Smooth muscle cell of bladder (primary cell): ENCODE data around the gene KRTAP4-12. TPM values are rescaled to one million over a fixed set of nuclear protein-coding genes. Genes with fewer than 3 reads are reported as not detected.

ENCODE experiments used
- total RNA-seq: library from RNA; depleted of rRNA; stranded (reverse); fragments of >200 nt; gene quantifications from 2 replicates; pipeline ENCODE4 v1.2.3, GENCODE V29; 2014

The KRTAP4-12 gene
- not detected in 2 replicates for total RNA-seq

GRCh38 chr17:41123991-41124371 lies at the start of gene KRTAP4-12:
TSS of gene KRTAP4-12 (minus strand) at chr17:41124182. CDS start at chr17:41124122, 60 bp downstream.

GRCh38 chr17:41168121-41168520 lies 44.1 kb upstream of the KRTAP4-12 start, which contains the start of gene KRTAP4-3:
TSS of gene KRTAP4-3 (minus strand) at chr17:41168221. CDS start at chr17:41168172, 49 bp downstream.

GRCh38 chr17:41160648-41161047 lies 36.7 kb upstream of the KRTAP4-12 start, which contains the start of gene KRTAP4-4:
TSS of gene KRTAP4-4 (minus strand) at chr17:41160748. CDS start at chr17:41160691, 57 bp downstream.

GRCh38 chr17:41149652-41149985 lies 25.6 kb upstream of the KRTAP4-12 start, which contains the start of gene KRTAP4-5:
TSS of gene KRTAP4-5 (minus strand) at chr17:41149825. CDS start at chr17:41149767, 58 bp downstream.

GRCh38 chr17:41140360-41141131 lies 16.6 kb upstream of the KRTAP4-12 start, which contains the start of gene KRTAP4-6:
TSS of gene KRTAP4-6 (minus strand) at chr17:41140544. CDS start at chr17:41140487, 57 bp downstream.

GRCh38 chr17:41117846-41118386 lies 6.1 kb downstream of the KRTAP4-12 start, which contains the start of gene KRTAP4-11:
TSS of gene KRTAP4-11 (minus strand) at chr17:41118373. CDS start at chr17:41118315, 58 bp downstream.

GRCh38 chr17:41105347-41105746 lies 18.6 kb downstream of the KRTAP4-12 start, which contains the start of gene KRTAP4-9:
TSS of gene KRTAP4-9 (plus strand) at chr17:41105389. CDS start at chr17:41105389, 0 bp downstream.

GRCh38 chr17:41101586-41102259 lies 22.3 kb downstream of the KRTAP4-12 start, which contains the start of gene KRTAP4-16:
TSS of gene KRTAP4-16 (minus strand) at chr17:41102209. CDS start at chr17:41102209, 0 bp downstream.

GRCh38 chr17:41098042-41098441 lies 25.9 kb downstream of the KRTAP4-12 start, which contains the start of gene KRTAP4-8:
TSS of gene KRTAP4-8 (minus strand) at chr17:41098142. CDS start at chr17:41098084, 58 bp downstream.

GRCh38 chr17:41084100-41084856 lies 39.7 kb downstream of the KRTAP4-12 start, which contains the start of gene KRTAP4-7:
TSS of gene KRTAP4-7 (plus strand) at chr17:41084150. CDS start at chr17:41084207, 57 bp downstream.

Other genes starting within 250 kb of the KRTAP4-12 start
- gene KRT20, start 238.9 kb downstream of the KRTAP4-12 start, total RNA-seq = not detected in 2 replicates
- under 0.01 and 0.46 TPM in 2 replicates for gene KRT23, start 186.5 kb downstream of the KRTAP4-12 start, total RNA-seq
- gene KRT39, start 157.2 kb downstream of the KRTAP4-12 start, total RNA-seq = not detected in 2 replicates
- not detected in 2 replicates for gene KRT40, start 139.9 kb downstream of the KRTAP4-12 start, total RNA-seq
- not detected in 2 replicates for gene KRTAP3-3, start 130.0 kb downstream of the KRTAP4-12 start, total RNA-seq
- gene KRTAP3-2, start 124.3 kb downstream of the KRTAP4-12 start, total RNA-seq = not detected in 2 replicates
- gene KRTAP3-1, start 115.1 kb downstream of the KRTAP4-12 start, total RNA-seq = not detected in 2 replicates
- 0.57 and 0.83 TPM in 2 replicates for gene KRTAP1-5, start 97.0 kb downstream of the KRTAP4-12 start, total RNA-seq
- not detected in 2 replicates for gene KRTAP1-4, start 94.0 kb downstream of the KRTAP4-12 start, total RNA-seq
- gene KRTAP1-3, start 89.3 kb downstream of the KRTAP4-12 start, total RNA-seq = not detected in 2 replicates
- not detected in 2 replicates for gene KRTAP1-1, start 82.7 kb downstream of the KRTAP4-12 start, total RNA-seq
- gene KRTAP2-1, start 76.9 kb downstream of the KRTAP4-12 start, total RNA-seq = not detected in 2 replicates
- gene KRTAP2-2, start 69.0 kb downstream of the KRTAP4-12 start, total RNA-seq = not detected in 2 replicates
- gene KRTAP2-3, start 64.1 kb downstream of the KRTAP4-12 start, total RNA-seq = not detected in 2 replicates
- not detected in 2 replicates for gene KRTAP2-4, start 58.3 kb downstream of the KRTAP4-12 start, total RNA-seq
- not detected in 2 replicates for gene KRTAP4-7, start 40.0 kb downstream of the KRTAP4-12 start, total RNA-seq
- not detected in 2 replicates for gene KRTAP4-8, start 26.0 kb downstream of the KRTAP4-12 start, total RNA-seq
- gene KRTAP4-16, start 22.0 kb downstream of the KRTAP4-12 start, total RNA-seq = not detected in 2 replicates
- gene KRTAP4-9, start 18.8 kb downstream of the KRTAP4-12 start, total RNA-seq = not detected in 2 replicates
- gene KRTAP4-11, start 5.8 kb downstream of the KRTAP4-12 start, total RNA-seq = not detected in 2 replicates
- not detected in 2 replicates for gene KRTAP4-6, start 16.4 kb upstream of the KRTAP4-12 start, total RNA-seq
- not detected in 2 replicates for gene KRTAP4-5, start 25.6 kb upstream of the KRTAP4-12 start, total RNA-seq
- not detected in 2 replicates for gene KRTAP4-4, start 36.6 kb upstream of the KRTAP4-12 start, total RNA-seq
- gene KRTAP4-3, start 44.0 kb upstream of the KRTAP4-12 start, total RNA-seq = not detected in 2 replicates
- not detected in 2 replicates for gene KRTAP4-2, start 54.0 kb upstream of the KRTAP4-12 start, total RNA-seq
- not detected in 2 replicates for gene KRTAP4-1, start 60.7 kb upstream of the KRTAP4-12 start, total RNA-seq
- gene KRTAP9-1, start 65.7 kb upstream of the KRTAP4-12 start, total RNA-seq = not detected in 2 replicates
- gene KRTAP9-2, start 102.5 kb upstream of the KRTAP4-12 start, total RNA-seq = not detected in 2 replicates
- not detected in 2 replicates for gene KRTAP9-3, start 108.3 kb upstream of the KRTAP4-12 start, total RNA-seq
- gene KRTAP9-8, start 113.8 kb upstream of the KRTAP4-12 start, total RNA-seq = not detected in 2 replicates
- gene KRTAP9-4, start 125.5 kb upstream of the KRTAP4-12 start, total RNA-seq = not detected in 2 replicates
- not detected in 2 replicates for gene KRTAP9-9, start 131.2 kb upstream of the KRTAP4-12 start, total RNA-seq
- gene KRTAP9-6, start 141.2 kb upstream of the KRTAP4-12 start, total RNA-seq = not detected in 2 replicates
- not detected in 2 replicates for gene KRTAP9-7, start 151.5 kb upstream of the KRTAP4-12 start, total RNA-seq
- not detected in 2 replicates for gene KRTAP29-1, start 178.7 kb upstream of the KRTAP4-12 start, total RNA-seq
- not detected in 2 replicates for gene KRTAP16-1, start 185.1 kb upstream of the KRTAP4-12 start, total RNA-seq
- gene KRTAP17-1, start 191.5 kb upstream of the KRTAP4-12 start, total RNA-seq = not detected in 2 replicates
- not detected in 2 replicates for gene KRT33A, start 226.6 kb upstream of the KRTAP4-12 start, total RNA-seq
- gene KRT33B, start 245.6 kb upstream of the KRTAP4-12 start, total RNA-seq = 0.14 and 0.18 TPM in 2 replicates